ENCODE data around the gene SNX11.

Gene SNX11

DNA sequence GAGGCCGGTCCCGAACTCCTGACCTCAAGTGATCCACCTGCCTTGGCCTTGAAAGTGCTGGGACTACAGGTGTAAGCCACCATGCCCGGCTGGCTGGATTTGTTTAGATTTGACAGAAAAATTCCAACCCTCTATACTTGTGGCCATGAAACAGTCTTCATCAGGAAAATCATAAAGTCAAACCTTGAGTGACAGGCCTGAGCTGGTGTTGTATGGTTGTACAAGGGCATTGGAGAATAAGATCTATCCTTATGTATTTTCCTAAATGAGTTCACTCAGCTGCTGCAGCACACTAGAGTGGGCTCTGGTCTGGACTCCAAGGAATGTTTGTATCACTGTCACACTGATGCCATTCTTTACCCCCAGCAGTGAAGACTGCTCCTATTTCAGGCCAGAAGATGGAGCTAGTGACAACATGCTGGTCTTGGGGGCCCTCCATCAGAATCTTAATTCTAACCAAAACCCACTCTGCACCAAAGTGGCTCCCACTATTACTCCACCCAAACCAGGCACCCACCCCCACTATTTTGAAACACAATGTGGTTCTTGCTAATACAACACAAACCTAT, 27.4 kb downstream of the SNX11 start:
- DNase-seq, result peak; percentile 12

DNA sequence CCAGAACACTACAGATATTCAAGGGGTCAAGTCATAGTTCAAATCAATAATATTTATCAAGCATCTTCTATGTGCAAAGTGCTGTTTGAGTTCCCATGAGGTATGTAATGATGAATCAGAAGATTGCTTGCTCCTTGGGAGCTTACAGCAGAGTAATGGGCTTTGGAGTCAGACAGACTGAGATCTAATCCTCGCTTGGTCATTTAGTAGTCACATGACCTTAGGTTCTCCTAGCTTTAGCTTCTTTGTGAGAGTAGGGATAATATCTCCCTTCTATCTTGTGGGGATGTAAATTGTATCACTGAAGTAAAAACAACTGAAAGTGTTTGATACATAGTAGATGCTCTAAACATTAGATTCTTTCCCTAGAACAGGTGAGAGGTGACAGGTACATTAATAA, 30.1 kb downstream of the SNX11 start:
- DNase-seq, result no peak

DNA sequence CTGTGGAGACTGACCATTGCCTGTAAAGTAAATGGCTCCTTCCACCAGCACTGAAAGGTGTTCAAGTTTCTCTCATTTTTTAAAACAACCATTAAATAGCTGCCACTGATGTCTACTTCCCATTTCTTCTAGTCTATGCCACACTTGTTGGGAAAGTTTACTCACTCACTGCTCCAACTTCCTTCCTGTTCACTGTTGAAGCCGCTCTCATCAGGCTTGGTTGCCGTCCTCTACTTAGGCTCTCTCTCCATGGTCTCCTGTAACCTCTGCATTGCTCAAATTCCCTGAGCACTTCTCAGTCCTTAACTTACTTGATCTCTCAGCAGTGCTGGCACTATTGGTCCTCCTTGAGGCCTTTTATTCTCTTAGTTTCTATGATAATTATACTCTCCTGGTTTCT, 32.4 kb downstream of the SNX11 start:
- DNase-seq, result no peak

DNA sequence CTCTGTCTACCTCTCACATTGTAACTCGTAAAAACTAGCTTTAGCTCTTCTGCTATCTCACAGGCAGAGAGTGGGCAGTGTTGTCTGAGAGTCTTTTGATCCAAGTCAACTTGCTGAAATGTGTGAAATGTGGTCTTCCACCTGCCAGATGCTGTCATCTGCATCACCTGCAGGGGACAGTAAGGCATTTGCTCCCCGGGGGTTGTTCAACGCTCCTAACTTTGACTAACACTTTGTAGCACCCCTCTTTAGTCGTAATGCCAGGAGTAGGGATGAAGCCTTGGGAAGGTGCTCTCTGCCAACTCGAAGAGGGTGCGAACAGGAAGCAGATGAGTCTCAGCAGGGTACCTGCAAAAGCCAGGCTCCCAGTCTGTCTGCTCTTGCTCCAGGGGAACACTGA, 36.1 kb downstream of the SNX11 start:
- peak; percentile 59 for DNase-seq

DNA sequence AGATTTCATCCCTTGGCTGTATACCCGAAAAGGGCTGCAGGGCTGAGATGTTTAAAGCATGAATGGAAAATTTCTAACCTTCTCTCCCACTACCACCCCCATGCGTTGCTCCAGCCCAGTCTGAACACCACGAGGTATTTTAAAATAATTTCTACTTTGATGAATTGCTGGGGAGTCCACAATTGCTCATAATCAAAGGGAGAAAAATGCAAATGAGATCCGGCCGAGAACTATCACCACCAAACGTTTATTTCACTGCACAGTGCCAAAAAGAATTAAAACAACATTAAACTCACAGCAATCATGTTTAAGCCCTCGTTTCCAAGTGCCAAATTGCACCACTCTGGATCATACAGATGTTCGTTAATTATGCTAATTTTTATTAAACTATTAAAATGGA, 36.7 kb downstream of the SNX11 start:
- no peak for DNase-seq

DNA sequence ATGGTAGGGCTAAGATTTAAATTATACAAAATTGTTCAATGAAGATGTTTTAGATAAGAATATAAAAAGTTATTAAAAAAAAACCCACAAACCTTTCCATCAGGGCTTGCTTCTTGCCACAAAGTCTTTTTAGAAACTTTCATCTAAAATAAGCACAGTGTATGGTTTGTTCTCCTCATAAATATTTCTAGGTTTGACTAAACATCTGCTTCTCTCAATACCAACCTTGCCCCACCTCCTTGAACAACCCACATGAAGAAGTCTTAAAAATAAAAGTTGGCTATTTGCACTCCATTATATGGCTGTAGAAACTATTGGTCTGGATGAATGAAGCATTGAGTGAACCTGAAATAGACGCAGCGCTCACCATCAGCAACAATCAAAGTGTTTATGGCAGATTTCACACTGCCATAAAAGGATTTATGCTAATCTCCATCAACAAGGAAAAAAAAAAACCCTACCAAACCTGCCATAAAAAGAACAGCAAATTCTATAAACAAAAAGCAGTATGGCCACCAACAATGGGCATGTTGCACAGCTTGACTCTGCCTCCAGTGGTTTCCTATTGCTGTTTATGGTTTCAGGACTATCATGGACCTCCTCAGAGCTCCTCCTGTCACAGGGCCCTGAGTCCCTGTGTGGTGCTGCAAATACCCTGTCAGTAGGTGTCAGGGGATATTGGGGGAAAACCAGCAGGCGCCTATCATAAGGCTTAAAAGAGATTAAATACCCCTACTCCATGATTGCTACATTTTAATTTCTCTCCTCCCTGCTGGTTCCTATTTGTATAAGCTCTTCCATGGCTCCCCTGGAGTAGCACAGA, 37.6 kb downstream of the SNX11 start:
- DNase-seq, result peak; percentile 22

DNA sequence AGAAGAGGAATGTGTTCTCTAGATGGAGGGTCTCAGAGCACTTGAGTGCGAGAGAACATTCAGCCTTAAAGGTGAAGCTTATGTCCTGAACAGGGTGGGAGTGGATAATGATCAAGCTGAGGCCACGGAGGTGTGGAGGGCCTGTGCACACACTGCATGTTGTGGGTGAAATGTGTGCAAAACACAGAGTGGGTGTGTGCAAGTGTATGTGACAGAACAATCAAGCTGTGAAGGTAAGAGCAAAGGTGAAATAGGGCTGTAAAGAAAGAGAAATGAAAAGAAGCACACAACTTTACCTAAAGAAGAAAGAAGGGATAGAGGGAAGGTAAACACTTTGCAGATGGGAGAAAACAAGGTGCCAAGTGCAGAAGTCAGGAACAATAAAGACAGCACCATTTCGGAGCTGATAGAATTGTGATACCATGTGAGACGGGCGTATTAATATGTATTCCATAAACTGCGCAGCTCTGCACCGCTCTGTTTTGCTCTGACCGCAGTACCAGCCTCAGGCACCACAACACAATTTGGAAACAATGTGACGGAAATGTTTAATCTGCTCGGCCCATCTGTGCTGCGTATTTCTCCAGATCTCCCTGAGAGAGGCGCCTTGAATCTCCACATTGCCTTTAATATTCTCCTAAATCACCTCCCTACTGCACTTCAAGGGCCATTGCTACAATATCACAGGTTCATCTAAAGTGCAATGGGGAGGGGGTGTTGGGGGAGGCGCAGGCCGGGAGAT, 40.6 kb downstream of the SNX11 start:
- peak; percentile 96 for DNase-seq

DNA sequence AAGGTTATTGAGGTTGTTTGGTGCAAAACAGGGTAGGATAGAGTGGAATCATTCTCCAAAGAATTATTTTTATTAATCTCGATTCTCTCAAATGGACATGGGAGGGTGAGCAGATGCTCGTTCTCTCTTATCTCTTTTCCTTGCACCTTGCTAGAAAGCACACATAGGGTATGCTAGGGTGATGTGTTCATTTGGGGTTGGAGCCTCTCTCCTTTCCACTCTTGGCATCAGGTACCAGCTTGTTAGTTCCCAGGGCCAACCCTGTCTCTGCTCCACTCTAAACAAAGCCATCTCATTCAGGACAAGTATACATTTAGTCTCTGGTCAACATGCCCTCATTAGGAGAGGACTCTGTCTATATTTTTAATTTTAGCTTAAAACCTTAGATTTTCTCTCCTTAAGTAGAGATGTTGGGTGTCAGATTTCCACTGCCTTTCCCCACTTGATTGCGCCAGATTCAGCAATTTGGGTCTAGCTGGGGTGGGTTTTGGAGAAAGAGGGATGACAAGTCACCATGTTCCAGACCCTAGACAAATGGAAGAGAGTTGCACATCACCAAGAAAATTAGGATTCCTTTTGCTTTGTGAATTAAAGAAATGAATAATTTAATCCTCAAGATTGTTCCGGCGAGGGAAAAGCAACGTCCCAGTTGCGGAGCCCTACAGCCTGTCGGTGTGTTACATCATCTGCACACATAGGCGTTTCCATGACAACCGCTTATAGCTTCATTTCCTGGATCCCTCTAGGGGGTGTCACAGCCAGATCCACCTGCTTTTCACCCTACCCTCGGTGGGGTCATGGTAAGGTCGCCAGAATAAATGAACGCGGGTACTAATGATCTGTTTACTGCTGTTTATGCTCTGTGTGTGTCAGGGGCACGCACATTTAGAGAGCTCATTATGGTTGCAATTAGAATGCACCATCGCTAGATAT, 41.6 kb downstream of the SNX11 start:
- peak; percentile 98 for DNase-seq

DNA sequence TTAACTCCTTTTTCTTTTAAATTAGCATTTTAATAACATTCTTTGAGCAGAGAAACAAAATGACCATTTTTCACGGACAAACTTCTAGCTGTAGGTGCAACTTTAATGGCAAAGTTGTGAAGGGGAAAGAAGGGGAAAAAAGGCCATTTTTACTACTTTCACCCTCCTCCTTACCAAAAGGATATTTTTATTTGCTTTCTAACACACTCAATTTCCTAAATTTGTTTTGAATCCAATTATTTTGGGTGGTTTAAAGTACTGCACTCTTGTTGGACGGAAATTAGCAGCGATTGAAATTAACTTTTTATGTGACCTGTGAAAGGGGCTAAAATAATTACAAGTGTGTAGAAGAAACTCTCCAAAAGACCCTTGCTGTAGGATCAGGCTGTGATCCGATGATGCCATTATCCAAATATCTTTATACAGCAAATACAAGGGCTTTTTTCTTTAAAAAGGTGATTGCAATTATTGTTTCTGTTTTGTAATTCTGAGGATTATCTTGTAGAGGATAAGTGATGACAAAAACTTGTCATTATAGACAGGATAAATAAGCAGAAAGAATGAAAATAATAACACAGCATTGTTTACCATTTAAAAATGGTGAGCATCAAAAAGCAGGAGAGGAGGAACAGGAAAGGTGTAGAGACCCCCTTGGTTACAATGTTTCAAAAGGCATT, 42.4 kb downstream of the SNX11 start:
- DNase-seq, result peak; percentile 87

DNA sequence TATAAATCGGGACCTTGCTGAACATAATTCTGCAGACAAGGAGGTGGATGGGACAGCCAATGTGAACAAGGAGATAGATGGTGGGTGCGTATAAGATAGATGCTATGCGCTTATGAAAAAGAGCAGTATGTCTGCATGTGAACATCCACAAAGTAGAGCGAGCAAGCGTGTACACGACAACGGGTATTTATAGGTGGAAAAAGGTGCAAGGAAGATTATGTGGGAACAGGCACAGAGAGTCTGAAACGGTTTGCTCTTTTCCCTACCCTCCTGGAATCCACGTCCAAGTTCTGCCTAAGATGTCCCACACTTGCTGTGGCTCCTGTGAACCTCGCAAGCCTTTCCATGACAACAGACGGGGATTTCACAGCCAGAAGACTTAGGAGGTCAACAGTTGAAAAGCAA, 43.0 kb downstream of the SNX11 start:
- DNase-seq, result peak; percentile 93

DNA sequence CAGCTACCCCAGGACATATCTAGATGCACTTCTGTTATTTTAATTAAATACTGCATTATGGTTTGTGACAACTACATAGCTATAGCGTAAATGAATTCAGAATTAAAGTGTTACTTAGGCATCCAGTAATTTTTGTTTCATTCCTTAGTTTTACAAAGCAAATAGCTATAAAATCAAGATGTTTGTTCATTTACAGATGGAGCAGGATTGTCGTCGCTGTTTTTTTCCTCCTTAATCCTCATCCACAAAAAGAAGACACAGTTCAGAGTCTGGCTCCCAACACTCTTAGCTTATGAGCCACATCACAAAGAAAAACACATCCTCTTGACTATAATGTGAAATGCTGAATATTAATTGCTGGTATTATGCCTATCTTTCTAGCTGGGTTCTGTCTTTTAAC, 43.7 kb downstream of the SNX11 start:
- peak; percentile 70 for DNase-seq

DNA sequence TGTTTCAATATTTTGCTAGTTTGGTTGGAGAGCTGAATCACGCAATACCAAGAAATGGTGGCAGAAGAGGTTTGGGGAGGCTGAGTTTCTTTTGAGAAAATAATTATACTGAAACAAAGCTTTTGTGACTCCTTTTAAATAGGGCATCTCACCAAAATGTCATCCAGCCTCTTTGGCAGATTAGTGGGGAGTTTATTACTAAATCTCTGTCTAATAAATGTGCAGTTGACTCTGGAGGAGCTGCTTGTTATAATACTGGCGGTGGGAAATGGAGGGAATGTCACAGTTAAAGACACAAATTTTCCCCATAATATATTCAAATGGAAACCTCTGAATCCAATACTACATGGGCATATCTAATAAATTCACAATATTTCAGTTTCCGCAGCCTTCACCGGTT, 44.7 kb downstream of the SNX11 start:
- DNase-seq, result peak; percentile 78

DNA sequence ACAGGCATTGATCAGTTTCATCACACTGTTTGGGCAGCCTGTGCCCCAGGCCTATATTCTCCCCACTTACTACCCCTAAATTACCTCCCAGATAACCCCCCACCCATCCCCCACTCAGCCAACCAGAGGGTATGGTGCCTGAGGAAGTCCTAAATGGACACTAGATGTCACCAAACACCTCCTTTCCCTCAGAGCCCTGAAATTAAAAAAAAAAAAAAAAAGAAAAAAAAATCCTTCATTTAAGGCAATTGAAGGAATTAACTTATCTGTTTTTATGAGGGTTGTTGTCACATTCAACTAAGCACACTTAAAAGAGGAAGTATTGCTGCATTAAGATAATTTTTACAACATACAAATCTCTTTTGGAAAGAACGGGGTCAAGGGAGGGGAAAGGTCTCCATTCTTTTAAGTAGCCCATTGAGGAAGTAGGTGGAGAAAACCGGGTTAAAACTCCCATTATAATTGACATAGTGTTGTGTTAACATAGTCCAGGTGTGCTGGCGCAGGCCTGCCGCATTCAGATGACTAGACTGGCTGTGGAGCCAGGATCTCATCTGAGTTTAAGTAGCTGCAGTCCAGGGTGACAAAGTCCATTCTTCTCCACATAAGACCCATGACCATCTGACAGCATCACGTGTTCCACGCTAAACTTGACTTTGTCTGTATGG, 46.3 kb downstream of the SNX11 start:
- DNase-seq, result peak; percentile 90

DNA sequence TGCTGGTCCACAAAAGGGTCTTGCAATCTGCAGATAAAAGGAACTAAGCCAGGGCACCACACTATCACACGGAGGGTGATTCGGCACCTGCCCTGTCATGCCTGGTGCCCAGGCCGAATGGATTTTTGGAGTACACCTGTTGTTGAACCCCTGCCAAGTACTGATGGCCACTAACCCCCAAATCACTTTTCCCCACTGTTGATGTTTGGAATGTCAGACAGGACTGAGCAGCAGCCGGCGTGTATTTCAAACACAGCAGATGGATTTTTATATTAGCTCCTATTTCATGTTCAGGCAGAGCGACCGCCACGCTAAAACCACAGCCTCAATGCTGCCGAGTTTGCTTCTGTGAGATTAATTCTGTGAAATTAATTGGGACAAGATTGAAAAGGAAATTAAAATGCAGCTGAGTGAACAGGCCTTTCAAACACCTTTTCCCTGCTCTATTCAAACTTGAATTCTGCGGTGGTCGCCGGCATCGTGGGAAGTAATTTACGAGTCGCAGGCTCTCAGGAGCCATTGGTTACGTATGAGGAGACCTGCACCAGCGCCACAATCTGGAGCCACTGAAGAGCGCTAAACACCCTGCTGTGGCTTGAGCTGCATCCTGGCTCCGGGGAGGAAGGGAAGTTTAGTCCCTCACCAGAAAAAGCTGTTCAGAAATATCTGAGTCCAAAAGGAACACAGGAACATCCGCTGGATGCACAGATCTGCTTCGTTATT, 48.5 kb downstream of the SNX11 start:
- DNase-seq, result peak; percentile 86

DNA sequence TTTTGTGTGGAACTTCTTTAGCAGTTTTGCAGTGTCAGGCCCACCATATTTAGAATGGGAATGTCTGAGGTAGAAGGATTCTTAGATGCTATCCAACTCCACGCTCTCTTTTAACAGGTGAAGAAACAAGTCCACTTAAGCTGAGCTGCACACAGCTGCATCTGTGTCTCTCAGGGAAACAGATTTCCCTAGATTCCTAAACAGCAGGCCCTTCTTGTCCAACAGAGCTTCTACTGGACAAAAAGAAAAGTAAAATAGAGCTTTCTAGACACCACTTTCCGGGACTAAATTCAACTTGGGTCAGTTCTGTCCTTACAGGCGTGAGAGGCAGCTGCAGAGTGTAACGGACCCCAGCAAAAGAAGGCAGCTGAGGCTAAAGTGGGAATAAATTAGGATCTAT, 51.7 kb downstream of the SNX11 start:
- no peak for DNase-seq

DNA sequence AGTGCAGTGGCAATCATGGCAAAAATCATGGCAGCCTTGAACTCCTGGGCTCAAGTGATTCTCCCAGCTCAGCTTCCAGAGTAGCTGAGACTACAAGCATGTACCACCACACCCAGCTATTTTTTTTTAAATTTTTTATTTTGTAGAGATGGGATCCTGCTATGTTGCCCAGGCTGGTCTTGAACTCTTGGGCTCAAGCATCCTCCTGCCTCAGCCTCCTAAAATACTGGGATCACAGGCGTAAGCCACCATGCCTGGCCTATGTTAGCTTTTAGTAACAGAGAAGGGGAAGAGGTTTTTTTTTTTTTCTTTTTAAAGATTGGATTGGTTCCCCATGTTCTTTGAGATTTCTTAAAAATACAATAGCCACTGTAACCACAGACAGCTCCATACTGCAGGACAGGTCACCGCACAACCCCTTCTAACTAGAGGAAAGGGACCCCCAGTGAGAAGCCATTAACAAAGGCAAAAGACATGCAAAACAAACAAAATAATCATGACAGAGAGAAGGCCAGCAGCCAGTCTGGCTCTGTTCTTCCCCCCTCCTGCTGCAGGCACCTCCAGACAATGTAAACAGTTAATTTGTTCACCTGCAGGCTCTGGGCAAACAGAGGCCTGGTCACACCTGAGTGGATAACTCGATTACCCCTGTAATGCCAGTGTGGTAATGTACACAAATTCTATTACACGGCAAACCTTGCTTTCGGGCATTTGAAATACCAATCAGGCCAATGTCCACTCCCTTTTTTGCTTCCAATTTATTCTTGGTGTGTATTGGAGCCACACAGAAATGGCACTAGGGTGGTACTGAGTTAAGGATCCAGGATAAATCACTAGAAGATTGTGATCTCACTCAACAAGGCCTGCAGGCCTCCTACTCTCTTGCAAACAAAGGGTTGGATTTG, 52.9 kb downstream of the SNX11 start:
- DNase-seq, result peak; percentile 95

DNA sequence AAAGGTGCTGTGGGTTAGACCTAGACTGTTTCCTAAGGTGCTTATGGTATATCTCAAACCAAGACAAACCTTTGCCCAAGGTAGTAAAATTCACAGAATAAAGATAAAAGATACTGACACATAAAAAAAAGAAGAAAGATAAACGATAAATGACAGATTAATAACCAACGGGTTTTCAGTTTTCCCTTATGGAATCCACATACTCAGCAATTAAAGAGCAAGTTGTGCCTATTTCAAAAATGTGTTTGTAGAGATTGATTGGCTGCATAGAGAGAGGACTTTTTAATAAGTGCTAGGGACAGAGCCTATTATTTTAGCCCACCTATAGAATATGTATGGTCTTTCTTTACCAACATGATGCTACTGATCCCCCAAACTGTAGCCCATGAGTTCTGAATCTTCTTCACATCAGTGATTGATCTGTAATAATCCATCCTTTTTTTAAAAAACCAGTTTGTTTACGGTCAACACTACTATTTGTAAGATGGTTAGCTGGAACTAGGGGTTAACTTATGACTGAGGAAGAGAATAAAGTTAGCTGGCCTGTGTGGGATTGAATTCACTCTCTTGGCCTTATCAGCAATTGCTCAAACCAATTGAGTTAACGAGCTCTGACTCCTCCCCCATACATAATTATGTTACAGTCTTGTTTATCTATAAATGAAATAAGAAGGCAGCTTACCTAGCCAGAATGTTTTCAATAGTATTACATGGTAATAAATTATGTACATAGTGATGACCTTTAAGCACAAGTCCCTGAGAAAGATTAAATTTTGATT, 53.8 kb downstream of the SNX11 start:
- no peak for DNase-seq

DNA sequence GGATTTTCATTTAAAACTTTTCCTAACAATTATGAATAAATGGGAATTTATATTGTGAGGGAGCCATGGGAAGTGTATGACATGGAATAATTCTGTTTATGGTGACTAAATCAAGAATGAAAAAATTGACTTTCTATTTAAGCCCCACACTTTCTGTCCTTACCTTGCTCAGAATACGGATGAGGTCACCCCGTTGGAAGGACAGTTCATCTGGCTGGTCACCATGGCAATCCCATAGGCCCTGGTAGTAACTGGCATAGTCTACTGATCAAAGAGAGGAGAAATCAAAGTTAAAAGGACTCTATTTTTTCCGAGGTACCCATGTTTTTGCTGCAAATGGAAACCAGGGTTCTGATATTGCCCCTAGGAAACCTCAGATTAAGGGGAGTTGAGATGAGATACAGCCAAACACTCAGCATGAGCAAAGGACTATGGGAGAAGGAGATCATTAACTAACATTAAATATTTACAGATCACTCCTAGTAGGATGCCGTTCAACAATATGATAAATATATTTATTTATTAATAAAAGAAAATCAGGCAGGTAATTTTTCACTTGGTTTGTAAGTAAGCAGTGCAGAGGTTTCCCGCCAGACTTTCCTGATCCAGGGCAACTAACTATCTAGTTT, 54.9 kb downstream of the SNX11 start:
- no peak for DNase-seq

All from NCI-H1092 treated with DMSO at 0.1 percent for 48 hours (cell line).